ENCODE measurements around the gene KLHDC3. TPM values are rescaled to one million over a fixed set of nuclear protein-coding genes. Genes with fewer than 3 reads are reported as not detected.

Gene KLHDC3
- total RNA-seq, 1 donor from 2014 or later: 73.8 TPM

GRCh38 chr6:43007126-43007525 lies 6.9 kb upstream of the KLHDC3 start:
- Mint-ChIP-seq H3K27me3 (no peaks in the 10 kb centered on the region), H3K4me3 (no peak overlapping the region), H3K36me3 (ENCODE audit: low read depth) (peaks cover 46% of the 10 kb centered on the region), H3K9me3 (no peaks in the 10 kb centered on the region), H3K4me1 (peaks cover 4% of the 10 kb centered on the region), H3K27ac (no peak overlapping the region)
- intact Hi-C loops (cut with micrococcal nuclease): no loop called here
- DNase-seq: no peak

- Mint-ChIP-seq H3K36me3 (ENCODE audit: low read depth) (peaks cover 59% of the 10 kb centered on the region), H3K27me3 (no peaks in the 10 kb centered on the region), H3K9me3 (no peaks in the 10 kb centered on the region), H3K27ac (no peak overlapping the region), H3K4me1 (peaks cover 22% of the 10 kb centered on the region), H3K4me3 (no peak overlapping the region)
- intact Hi-C loops (cut with micrococcal nuclease): loop anchor here (1.0 kb wide), 1 partner anchor 134 kb away; no protein-coding TSS in a partner anchor
- DNase-seq: peak; percentile 80
Observed at GRCh38 chr6:43009124-43009523, 4.9 kb upstream of the KLHDC3 start.

GRCh38 chr6:43011207-43011606 lies 2.8 kb upstream of the KLHDC3 start:
- Mint-ChIP-seq H3K4me1 (peaks cover 33% of the 10 kb centered on the region), H3K27me3 (no peaks in the 10 kb centered on the region), H3K27ac (no peak overlapping the region), H3K4me3 (no peak overlapping the region), H3K9me3 (no peaks in the 10 kb centered on the region), H3K36me3 (ENCODE audit: low read depth) (peaks cover 60% of the 10 kb centered on the region)
- intact Hi-C loops (cut with micrococcal nuclease): loop anchor here (5.0 kb wide), 1 partner anchor 449 kb away; the partner anchor contains the start of gene UBR2
- no peak for DNase-seq

- Mint-ChIP-seq H3K9me3 (no peaks in the 10 kb centered on the region), H3K36me3 (ENCODE audit: low read depth) (peaks cover 54% of the 10 kb centered on the region)
Observed at GRCh38 chr6:43012364-43012763, 1.7 kb upstream of the KLHDC3 start.

GRCh38 chr6:43013097-43013842 lies 779 bp upstream of the KLHDC3 start:
- peaks cover 44% of the 10 kb centered on the region for H3K4me1 Mint-ChIP-seq
- peaks cover 56% of the 10 kb centered on the region for H3K36me3 Mint-ChIP-seq (ENCODE audit: low read depth)
- DNase-seq: no peak
- peak overlapping the region; percentile 92 for H3K27ac Mint-ChIP-seq
- intact Hi-C loops (cut with micrococcal nuclease): loop anchor here (1.0 to 5.0 kb wide), 4 partner anchors 29 to 504 kb away; partner anchors contain the start of genes POLR1C, PPP2R5D, UBR2 and YIPF3
- no peaks in the 10 kb centered on the region for H3K9me3 Mint-ChIP-seq
- peak overlapping the region; percentile 99 for H3K4me3 Mint-ChIP-seq
- no peaks in the 10 kb centered on the region for H3K27me3 Mint-ChIP-seq

More at GRCh38 chr6:43012364-43012763, 1.7 kb upstream of the KLHDC3 start:
- Mint-ChIP-seq H3K27ac (no peak overlapping the region), H3K4me3 (peak overlapping the region; percentile 99), H3K27me3 (no peaks in the 10 kb centered on the region), H3K4me1 (peaks cover 39% of the 10 kb centered on the region)
- peak; percentile 65 for DNase-seq
- intact Hi-C loops (cut with micrococcal nuclease): loop anchor here (2.0 to 5.0 kb wide), 2 partner anchors 450 to 504 kb away; partner anchors contain the start of genes POLR1C, UBR2 and YIPF3

- Mint-ChIP-seq H3K4me1 (peaks cover 44% of the 10 kb centered on the region), H3K27ac (peak overlapping the region; percentile 92), H3K9me3 (no peaks in the 10 kb centered on the region), H3K36me3 (ENCODE audit: low read depth) (peaks cover 60% of the 10 kb centered on the region), H3K4me3 (peak overlapping the region; percentile 99), H3K27me3 (no peaks in the 10 kb centered on the region)
- intact Hi-C loops (cut with micrococcal nuclease): loop anchor here (1.0 to 5.0 kb wide), 4 partner anchors 35 to 452 kb away; partner anchors contain the start of genes CNPY3, KLC4, MRPL2 and PEX6
- no peak for DNase-seq
Observed at GRCh38 chr6:43014434-43014909, 423 bp downstream of the KLHDC3 start.

GRCh38 chr6:43016176-43016942 lies 2.3 kb downstream of the KLHDC3 start:
- peaks cover 52% of the 10 kb centered on the region for H3K4me1 Mint-ChIP-seq
- no peaks in the 10 kb centered on the region for H3K9me3 Mint-ChIP-seq
- no peaks in the 10 kb centered on the region for H3K27me3 Mint-ChIP-seq
- H3K4me3 Mint-ChIP-seq: peak overlapping the region; percentile 38
- no peak overlapping the region for H3K27ac Mint-ChIP-seq
- DNase-seq: no peak
- intact Hi-C loops (cut with micrococcal nuclease): no loop called here
- peaks cover 50% of the 10 kb centered on the region for H3K36me3 Mint-ChIP-seq (ENCODE audit: low read depth)

- Mint-ChIP-seq H3K36me3 (ENCODE audit: low read depth) (peaks cover 48% of the 10 kb centered on the region), H3K27me3 (no peaks in the 10 kb centered on the region), H3K4me1 (peaks cover 52% of the 10 kb centered on the region), H3K27ac (no peak overlapping the region), H3K9me3 (no peaks in the 10 kb centered on the region), H3K4me3 (no peak overlapping the region)
- intact Hi-C loops (cut with micrococcal nuclease): no loop called here
- DNase-seq: no peak
Observed at GRCh38 chr6:43016943-43017334, 2.9 kb downstream of the KLHDC3 start.

- no peak overlapping the region for H3K27ac Mint-ChIP-seq
- intact Hi-C loops (cut with micrococcal nuclease): no loop called here
- peak overlapping the region; percentile 0 for H3K4me3 Mint-ChIP-seq
- no peaks in the 10 kb centered on the region for H3K27me3 Mint-ChIP-seq
- no peak for DNase-seq
- H3K36me3 Mint-ChIP-seq (ENCODE audit: low read depth): peaks cover 32% of the 10 kb centered on the region
- H3K9me3 Mint-ChIP-seq: no peaks in the 10 kb centered on the region
- H3K4me1 Mint-ChIP-seq: peaks cover 38% of the 10 kb centered on the region
Observed at GRCh38 chr6:43019152-43019551, 5.1 kb downstream of the KLHDC3 start.

- H3K4me1 Mint-ChIP-seq: peaks cover 36% of the 10 kb centered on the region
- H3K4me3 Mint-ChIP-seq: peak overlapping the region; percentile 94
- peaks cover 39% of the 10 kb centered on the region for H3K36me3 Mint-ChIP-seq (ENCODE audit: low read depth)
Observed at GRCh38 chr6:43020052-43020705, 6.1 kb downstream of the KLHDC3 start.

GRCh38 chr6:43020847-43021246 lies 6.8 kb downstream of the KLHDC3 start:
- H3K27ac Mint-ChIP-seq: no peak overlapping the region
- peaks cover 35% of the 10 kb centered on the region for H3K4me1 Mint-ChIP-seq
- H3K9me3 Mint-ChIP-seq: no peaks in the 10 kb centered on the region
- H3K27me3 Mint-ChIP-seq: no peaks in the 10 kb centered on the region
- H3K36me3 Mint-ChIP-seq (ENCODE audit: low read depth): peaks cover 42% of the 10 kb centered on the region
- peak overlapping the region; percentile 94 for H3K4me3 Mint-ChIP-seq
- intact Hi-C loops (cut with micrococcal nuclease): loop anchor here (1.0 kb wide), 1 partner anchor 32 kb away; the partner anchor contains the start of gene CUL7
- no peak for DNase-seq

More at GRCh38 chr6:43020052-43020705, 6.1 kb downstream of the KLHDC3 start:
- DNase-seq: no peak
- intact Hi-C loops (cut with micrococcal nuclease): no loop called here
- no peaks in the 10 kb centered on the region for H3K9me3 Mint-ChIP-seq
- H3K27me3 Mint-ChIP-seq: no peaks in the 10 kb centered on the region
- peak overlapping the region; percentile 52 for H3K27ac Mint-ChIP-seq

- intact Hi-C loops (cut with micrococcal nuclease): loop anchor here (1.0 kb wide), 1 partner anchor 32 kb away; the partner anchor contains the start of gene CUL7
- Mint-ChIP-seq H3K27me3 (no peaks in the 10 kb centered on the region), H3K27ac (peak within 1 kb of the TSS; percentile 86), H3K36me3 (ENCODE audit: low read depth) (peaks cover 42% of the 10 kb centered on the region), H3K4me3 (peak within 1 kb of the TSS; percentile 94), H3K4me1 (peaks cover 33% of the 10 kb centered on the region), H3K9me3 (no peaks in the 10 kb centered on the region)
- DNase-seq: peak; percentile 92
Observed at GRCh38 chr6:43021270-43022047, 7.4 kb downstream of the KLHDC3 start, which contains the start of gene RRP36. TSS of gene RRP36 (plus strand) at chr6:43021623. CDS start at chr6:43021655, 32 bp downstream.

Measured in activated CD4-positive, alpha-beta T cell treated with anti-CD3 and anti-CD28 coated beads, Interleukin-2, amount 10 ng/mL, durations not matched to agents 24 days and 14 days (primary cell).